NCI-H1930 (cell line): Measurements from ENCODE around the gene GEMIN7.
"Not testable (repeated sequence)": the region's sequence is repeated elsewhere in the genome, so short reads cannot be mapped to it uniquely, and the experiment has no call there.

Experiments
- DNase-seq, 2 experiments: peaks; one replicate each; lab custom pipeline; 2025; lab: John Stamatoyannopoulos, UW

The GEMIN7 gene

DNA sequence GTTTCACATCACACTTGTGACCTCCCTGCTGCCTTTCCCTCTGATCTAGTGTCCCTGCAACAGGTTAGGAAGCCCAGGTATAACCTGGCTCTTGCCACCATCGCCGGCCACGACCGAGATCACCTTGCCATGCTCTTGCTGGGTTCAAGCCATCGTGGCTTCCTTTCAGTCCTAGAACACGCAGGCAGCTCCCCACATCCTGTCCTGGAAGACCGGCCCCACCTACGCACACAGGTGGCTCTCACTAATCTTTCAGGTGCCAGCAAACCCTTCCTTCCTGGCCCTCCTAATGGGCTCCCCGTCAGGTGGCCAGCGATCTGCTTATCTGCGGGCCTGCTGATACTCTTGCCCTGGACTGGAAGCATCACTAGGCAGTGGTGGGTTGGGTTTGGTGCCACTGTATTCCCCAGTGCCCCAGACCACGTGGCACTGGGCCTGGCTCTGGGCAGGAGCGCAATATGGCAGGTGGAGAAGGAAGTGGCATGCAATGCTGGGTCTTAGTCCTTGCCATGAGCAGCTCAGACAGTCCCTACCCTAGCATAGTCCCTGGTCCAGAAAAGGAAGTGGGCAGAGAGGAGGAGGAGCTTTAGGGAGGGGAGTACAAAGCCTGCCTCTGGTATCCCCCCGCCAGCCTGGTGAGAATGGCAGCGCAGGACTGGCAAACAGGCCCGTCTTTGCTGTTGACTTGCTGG, 25.7 kb downstream of the GEMIN7 start:
- DNase-seq = no peak

DNA sequence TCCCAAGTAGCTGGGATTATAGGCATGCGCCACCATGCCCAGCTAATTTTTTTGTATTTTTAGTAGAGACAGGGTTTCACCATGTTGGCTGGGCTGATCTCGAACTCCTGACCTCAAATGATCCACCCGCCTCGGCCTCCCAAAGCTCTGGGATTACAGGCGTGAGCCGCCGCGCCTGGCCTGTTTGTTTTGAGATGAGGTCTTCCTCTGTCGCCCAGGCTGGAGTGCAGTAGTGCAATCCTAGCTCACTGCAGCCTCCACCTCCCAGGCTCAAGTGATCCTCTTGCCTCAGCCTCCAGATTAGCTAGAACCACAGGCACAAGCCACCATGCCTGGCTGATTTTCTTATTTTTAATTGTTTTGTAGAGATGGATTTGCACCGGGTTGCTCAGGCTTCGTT, 27.3 kb downstream of the GEMIN7 start:
- DNase-seq = not testable (repeated sequence)

DNA sequence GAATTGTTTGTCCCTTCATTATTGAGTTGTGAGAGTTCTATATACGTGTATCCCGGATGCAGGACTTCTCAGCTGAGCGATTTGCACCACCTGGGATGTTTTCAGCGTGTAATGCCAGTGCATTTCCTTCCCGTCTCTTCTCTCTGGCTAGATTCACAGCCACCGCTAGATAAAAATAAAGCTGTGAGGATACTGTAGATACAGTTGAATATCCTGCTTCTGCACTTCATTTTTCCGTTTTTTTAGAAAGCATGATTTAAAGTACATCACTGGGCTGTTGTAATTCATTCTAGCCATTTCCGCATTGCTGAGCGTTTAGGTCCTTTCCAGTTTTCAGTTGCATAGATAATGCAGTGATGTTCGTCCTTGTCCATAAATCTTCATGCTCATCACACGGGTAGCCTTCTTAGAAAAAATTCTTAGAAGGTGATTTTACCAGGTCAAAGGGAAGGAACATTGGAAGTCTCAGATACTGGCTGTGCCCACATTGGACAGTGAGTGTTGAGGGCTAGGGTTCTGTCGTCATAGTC, 28.6 kb downstream of the GEMIN7 start:
- DNase-seq = no peak

DNA sequence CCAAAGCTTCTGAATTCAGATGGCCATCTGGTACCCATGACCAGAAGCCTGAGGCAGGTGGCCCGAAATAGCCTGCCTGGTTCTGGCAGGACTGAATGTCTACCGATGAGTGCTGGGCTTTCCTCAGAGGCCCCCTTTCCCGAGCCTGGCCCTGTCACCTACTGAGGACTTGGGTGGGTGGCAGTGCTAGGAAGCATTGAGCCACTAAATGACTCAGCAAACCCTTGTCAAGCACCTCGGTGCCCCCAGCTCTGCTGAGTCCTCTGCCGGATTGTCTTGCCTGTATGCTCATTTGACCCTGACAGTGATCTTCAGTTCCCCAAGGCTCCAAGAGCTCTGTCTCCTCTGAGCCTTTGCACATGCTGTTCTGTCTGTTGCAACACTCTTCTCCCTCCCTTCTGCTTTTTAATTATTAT, 31.8 kb downstream of the GEMIN7 start:
- no peak for DNase-seq

DNA sequence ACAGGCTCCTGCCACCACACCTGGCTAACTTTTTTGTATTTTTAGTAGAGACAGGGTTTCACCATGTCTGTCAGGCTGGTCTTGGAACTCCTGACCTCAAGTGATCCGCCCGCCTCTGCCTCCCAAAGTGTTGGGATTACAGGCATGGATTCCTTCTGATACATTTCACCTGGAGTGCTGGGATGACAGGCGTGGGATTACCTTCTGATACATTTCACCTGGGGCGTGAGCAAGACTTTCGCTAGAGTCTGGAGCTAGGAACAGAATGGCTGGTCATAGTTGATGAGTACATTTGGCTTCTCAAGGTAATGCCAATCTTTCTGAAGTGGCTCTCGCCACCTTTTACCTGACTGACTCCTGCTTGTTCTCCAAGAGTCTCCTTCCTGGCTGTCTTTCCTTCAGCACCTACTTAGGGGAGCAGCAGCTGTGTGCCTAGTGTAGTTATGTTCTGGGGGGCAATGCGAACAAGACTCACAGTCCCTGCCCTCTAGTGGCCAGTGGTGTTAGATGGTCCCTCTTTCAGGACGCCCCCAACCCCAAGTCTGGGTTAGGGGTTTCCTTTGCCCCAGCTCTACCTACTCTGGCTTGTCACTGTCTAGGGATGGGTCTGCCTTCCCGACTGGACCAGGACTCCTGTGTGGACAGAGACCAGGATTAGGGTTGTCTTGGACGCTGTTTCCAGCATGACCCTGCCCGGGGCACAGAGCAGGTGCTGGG, 33.2 kb downstream of the GEMIN7 start:
- no peak for DNase-seq

DNA sequence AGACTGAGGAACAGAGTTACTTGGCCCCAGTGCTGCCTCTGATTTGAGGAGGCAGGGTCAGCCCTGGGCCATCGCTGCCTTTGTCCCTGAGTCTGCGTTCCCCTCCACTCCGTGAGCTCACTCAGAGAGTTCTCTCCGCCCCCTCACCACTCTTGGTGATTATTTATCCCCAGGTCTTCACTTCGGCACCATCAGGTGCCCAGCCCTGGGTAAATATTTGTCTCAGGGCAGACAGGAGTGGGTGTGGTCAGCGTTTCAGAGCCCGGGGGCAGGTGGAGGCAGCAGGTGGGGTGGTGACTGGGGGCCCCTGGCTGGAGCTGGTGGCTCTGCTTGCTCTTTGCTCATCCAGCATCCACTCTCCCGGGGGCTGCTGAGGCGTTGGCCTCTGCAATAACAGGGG, 34.6 kb downstream of the GEMIN7 start:
- peak in 1 of 2 experiments; percentile 32 for DNase-seq

DNA sequence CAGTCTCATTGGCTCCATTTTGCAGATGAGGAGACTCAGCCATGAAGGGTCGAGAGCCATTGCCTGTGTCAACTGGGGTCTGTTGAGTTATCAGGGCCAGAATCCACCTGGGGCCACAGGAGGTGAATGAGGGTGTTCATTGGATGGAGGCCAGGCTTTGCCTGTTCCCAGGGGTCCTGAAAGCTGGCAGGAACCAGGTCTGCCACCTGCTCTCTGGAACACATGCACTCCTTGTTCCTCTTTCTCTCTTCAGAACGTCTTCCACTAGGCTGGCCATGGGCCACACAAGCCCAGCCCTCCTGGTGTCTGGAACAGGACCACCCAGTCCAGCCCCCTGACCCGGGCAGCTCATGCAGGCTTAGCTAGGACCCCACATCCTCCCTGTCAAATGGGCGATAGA, 35.1 kb downstream of the GEMIN7 start:
- DNase-seq = no peak

DNA sequence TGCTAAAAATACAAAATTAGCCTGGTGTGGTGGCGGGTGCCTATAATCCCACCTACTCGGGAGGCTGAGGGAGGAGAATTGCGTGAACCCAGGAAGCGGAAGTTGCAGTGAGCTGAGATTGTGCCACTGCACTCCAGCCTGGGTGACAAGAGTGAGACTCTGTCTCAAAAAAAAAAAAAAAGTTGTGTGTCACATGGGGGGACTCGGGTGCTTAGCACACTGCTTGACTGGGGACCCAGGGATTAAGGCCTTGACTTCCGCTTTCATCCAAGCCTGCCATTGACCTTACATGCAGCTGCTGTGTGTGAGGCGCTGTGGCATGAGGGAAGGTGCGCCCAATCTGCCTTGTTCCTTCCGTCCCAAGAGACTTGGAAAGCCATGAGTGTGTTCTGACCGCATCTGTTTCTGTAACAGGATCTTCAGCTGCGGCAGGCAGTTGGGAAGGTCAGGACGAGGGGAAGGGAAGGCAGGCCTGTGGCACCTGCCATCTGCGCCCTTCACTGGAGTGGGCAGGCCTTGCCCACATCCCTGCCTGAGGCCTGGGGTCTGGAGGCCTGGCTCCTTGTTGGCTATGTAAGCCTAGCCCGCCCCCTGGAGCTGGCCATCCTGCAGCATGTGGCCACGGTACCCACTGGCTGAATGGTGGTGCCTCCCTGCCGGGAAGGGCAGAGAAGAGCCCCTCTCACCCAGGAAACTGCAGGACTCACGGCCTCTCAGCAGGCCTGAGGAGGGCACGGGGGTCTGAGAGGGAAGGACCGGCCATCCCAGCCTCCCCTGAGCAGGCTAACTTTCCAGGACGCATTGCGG, 37.0 kb downstream of the GEMIN7 start:
- DNase-seq = no peak

DNA sequence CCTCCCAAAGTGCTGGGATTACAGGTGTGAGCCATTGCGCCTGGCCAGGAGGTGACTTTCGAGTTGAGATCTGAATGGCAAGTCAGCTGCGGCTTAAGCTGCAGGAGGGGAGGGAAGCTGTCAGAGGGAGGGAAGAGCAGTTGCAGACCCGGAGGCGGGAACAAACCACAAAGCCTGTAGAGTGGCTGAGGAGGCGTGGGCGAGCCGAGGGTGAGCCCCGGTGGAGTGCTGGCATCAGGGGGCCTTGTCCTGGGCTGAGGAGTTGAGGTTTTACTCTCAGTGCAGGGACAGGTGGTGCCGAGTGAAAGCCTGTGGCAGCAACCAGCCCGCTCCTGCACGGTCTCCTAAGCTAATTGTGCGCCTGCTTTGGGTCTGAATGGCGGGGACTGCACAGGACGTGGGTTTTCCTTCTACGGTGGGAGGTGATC, 38.1 kb downstream of the GEMIN7 start:
- no peak for DNase-seq

DNA sequence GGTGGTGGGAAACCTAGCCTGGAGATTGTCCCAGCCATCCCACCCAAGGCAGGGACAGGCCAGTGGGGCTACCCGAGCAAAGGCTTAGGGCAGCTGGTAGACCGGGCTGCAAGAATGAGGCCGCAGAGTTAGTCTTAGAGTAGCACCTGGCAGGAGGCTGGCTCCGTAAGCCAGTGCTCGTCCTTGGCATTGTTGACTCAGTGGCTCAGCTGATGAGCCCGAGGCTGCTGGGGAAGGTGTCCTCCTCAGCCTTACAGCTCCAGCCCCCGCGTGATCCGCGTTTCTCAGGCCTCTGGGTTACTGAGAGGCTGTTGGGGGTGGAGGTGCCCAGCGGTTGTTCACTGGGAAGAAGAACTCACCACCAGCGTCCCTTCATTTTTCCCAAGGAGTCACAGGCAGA, 38.6 kb downstream of the GEMIN7 start:
- no peak for DNase-seq

DNA sequence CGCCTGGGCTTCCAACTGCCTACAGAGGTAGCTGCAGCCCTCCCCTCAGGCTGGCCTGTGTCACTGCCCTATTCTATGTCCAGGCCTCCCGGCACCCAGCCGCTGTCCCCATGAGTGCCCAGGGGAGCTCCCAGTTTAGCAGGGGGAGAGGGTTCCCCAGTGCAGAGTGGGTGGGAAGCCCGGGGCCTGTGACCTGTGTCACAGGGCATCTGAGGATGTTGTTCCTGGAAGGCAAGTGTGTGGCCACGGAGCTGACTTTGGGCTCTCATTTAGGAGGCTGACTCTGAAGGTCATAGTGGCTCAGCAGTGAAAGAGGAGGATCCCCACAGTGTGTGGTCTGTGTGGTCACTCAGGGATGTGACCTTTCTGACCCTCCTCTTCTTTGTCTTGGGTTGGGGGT, 39.0 kb downstream of the GEMIN7 start:
- no peak for DNase-seq

DNA sequence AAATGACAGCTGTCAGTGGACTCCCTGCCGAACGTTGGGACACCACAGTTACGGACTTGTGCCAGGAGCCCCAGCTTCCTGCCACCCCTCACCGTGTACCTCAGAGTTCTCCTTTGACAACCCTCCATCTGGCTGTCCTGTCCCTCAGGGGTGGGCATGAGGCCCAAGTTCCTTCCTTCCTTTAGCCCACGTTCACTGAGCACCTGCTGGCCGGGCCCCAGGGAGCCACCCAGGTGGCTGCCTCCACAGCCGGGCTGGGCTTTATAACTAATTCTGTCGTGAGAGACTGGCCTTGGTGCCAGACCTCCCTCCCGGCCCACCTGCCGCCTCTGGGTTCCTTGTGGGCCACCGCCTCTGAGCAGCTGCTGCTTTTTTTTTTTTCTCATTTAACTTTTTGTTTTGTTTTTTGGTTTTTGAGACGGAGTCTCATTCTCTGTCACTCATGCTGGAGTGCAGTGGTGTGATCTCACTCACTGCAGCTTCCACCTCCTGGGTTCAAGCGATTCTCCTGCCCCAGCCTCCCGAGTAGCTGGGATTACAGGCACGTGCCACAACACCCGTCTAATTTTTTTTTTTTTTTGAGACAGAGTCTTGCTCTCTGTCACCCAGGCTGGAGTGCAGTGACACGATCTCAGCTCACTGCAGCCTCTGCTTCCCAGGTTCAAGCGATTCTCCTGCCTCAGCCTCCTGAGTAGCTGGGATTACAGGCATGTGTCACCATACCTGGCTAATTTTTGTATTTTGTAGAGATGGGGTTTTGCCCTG, 39.7 kb downstream of the GEMIN7 start:
- not testable (repeated sequence) for DNase-seq

DNA sequence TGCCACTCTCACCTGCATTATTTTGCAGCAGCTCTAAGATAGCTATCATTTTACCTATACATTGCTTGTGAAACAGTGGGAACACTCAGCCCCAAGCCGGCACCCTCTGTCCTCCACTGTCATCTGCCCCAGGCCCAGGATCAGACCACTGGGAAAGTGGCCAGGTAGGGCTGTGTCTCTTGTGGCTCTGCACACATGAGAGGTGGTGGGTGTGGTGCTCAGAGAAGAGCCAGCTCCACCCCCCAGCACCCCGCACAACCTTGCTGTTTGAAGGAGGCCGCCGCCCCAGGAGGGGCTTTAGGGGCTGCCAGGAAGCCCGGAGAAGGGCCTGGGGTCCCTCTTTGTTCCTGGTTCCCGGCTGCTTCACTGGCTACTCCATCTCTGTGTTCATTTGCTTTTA, 40.5 kb downstream of the GEMIN7 start:
- no peak for DNase-seq

DNA sequence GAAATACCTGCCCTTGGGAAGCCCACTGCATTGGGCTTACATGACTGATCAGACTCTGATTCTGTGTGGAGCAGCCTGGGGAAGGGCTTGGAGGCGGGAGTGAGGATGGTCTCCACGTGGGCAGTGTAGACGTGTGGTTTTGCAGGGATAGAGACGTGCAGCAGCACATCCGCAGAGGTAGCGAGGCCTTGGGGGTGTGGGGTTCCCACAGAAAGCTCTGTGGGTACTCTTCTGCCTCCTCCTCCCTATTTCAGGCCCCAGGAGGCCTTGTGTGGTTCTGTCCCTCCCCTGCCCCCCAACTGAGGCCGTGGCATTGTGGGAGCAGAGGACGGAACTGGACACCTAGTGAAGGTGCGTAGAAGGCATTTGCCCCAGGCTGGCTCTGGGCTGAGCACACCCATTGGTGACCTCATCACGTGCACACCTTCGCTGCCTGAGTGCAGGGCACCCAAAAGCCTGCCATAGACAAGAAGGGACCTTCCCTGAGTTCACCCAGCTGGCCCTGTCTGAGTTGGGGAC, 42.8 kb downstream of the GEMIN7 start:
- DNase-seq = no peak

DNA sequence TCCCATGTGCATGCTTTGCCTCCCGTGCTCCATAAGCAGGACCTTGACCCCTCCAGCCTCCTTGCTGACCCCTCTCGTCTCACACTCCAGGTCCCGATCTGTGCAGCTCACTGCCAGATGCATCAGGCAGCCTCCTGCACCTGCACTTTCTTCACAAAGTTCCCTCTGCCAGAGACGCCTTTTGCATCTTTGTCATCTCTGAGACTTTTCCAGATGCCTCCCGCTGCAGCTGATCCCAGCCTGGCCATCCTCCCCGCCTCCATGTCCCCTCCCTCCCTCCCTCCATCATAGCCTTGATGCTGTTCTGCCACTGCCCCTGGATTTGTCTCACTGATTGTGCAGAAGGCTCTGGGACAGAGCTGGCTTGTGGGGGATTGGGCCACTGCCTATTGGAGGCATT, 43.8 kb downstream of the GEMIN7 start:
- DNase-seq = no peak

DNA sequence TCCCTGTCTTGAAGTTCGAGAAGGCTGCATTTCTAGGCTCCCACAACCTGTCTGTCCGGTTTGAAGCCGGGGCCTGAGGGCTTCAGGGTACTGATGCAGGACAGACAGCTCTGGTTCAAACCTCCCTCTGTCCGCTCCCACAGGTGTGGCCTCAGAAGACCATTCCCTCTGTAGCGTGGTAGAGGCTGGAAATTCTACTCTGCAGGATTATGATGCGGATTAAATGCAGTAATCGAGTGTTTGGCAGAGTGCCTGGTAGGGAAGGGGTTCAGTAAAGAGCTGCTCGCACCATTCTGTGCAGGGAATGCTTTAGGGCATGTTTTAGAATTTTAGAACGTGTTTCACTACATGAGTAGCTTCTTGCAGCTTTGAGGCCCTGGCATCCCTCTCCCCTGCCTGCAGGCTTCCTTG, 44.4 kb downstream of the GEMIN7 start:
- no peak for DNase-seq

DNA sequence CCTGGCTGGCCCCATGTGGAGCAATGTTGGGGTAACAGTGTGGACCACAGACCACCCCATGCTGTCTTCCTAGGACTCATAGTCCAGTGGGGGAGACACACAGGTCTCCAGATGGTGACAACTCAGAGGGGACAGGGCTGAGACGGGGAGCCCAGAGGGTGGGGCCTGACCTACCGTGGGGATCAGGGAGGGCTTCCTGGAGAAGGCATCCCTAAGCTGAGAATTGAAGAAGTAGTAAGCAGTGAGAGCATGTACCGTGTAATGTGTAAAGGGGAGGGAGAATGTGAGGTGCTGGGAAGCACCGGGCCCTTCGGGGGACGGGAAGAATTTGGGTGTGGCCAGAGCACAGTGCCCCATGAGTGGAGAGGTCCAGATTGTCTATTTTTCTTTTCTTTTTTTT, 45.0 kb downstream of the GEMIN7 start:
- no peak for DNase-seq

DNA sequence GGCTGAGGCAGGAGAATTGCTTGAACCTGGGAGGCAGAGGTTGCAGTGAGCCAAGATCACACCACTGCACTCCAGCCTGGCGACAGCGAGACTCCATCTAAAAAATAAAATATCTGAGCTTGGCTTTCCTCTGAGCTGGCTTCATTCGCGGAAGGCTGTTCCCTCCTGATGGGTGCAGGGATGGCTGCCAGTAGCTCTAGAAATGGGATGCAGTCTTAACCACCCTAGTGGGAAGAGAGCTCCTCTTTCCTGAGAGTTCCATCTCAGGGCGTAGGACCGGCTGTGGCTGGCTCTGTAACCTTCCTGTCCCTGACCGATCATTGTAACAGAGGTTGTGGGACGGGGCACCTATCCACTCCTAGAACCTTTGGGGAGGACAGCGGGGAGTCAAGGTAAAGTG, 46.3 kb downstream of the GEMIN7 start:
- DNase-seq = no peak

DNA sequence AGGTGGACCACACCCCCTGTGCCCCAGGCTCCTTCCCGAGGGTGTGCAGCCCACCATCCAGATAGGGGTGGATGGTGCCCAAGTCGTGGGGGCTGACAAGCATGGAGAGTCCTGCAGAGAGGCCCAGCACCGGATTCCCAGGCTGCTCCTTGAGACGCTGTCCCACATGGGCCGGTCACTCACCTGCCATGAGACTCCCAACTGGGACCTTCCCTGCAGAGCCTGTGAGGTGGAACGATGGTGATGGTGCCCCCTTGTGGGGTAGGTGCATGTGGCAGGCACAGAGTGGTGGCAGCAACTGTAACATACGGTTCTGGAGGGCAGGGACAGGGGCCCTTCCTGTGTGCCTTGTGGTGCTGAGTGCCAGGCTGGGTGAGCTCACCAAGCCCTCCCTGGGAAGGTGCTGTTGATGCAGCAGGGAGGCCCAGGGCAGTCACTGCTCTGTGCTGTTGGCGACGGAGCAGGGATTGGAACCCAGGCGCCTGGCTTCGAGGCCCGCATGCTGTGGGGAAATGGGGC, 47.0 kb downstream of the GEMIN7 start:
- peak; percentile 48 to 67 for DNase-seq

DNA sequence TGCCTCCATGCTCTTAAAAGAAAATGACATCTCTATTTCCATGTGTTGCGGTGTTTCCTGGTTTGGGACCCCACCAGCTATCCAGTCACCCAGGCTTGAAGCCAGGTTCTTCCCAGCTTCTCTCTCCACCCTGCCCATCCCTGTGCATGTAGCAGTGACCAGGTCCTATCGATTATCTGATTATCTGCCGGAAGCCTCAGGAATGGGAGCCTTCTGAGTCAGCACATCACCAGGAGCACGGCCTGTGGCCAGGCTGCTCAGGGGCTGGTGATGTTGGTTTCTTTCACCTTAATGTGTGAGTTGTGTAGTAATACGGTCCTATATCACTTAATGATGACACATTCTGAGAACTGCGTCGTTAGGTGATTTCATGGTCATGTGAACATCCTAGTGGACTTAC, 47.6 kb downstream of the GEMIN7 start:
- DNase-seq = no peak

DNA sequence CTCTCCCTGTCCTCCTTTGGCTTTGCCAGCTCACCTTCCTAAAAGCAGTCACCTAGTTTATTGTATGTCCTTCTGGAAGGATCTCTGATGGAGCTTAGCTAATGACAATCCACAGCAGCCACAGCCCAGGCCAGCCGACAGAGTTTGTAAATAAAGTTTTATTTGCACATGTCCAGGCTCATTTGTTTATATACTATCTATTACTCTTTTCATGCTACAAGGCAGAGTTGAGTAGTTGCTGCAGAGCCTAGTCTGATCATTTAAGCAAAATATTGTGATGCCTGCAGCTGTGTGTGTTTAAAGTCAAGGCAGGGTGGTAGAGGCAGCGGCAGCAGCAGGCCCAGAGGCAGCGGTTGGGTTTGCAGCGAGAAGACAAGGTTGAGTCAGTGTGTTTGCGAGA, 49.1 kb downstream of the GEMIN7 start:
- no peak for DNase-seq
